HT-29 (cell line): Measurements from ENCODE around the gene RALGPS1. TPM values are rescaled to one million over a fixed set of nuclear protein-coding genes. Genes with fewer than 3 reads are reported as not detected.

Source experiments
- DNase-seq: peaks from one replicate; pipeline ENCODE4 v3.0.0-alpha.2; 2015; ENCODE audit warnings: low spot score
- total RNA-seq: library from RNA; depleted of rRNA; stranded (reverse); fragments of >200 nt; shearing (Covaris generic); gene quantifications from 2 replicates; pipeline ENCODE4 v1.2.3, GENCODE V29; 2014

The RALGPS1 gene
- total RNA-seq, 1 experiment from 2014 or later: 12.4 TPM

GRCh38 chr9:127222388-127223095 lies 308.0 kb downstream of the RALGPS1 start:
- no peak for DNase-seq

DNA sequence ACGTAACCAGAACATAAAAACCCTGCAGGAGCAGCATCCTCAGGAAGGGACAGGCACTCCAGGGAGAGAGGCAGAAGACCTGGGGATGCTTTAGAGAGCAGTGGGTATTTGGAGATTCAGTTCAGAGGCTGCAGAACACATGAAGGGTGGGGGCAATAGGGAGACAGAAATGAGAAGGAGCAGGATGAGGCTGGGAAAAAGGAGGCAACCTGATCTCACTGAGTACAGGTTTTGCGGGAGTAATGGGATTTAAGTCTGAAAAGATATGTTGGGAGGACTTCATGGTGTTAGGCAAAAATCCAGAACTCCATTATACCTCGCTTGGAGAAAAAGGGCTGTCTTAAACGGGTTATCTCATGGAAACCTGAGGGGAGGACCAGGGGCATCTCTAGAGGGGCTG lies 308.7 kb downstream of the RALGPS1 start:
- no peak for DNase-seq

GRCh38 chr9:127223810-127224177 lies 309.2 kb downstream of the RALGPS1 start:
- DNase-seq: no peak

GRCh38 chr9:127224178-127224882 lies 309.7 kb downstream of the RALGPS1 start:
- peak; percentile 77 for DNase-seq

GRCh38 chr9:127224883-127225739 lies 310.5 kb downstream of the RALGPS1 start:
- peak; percentile 84 for DNase-seq

DNA sequence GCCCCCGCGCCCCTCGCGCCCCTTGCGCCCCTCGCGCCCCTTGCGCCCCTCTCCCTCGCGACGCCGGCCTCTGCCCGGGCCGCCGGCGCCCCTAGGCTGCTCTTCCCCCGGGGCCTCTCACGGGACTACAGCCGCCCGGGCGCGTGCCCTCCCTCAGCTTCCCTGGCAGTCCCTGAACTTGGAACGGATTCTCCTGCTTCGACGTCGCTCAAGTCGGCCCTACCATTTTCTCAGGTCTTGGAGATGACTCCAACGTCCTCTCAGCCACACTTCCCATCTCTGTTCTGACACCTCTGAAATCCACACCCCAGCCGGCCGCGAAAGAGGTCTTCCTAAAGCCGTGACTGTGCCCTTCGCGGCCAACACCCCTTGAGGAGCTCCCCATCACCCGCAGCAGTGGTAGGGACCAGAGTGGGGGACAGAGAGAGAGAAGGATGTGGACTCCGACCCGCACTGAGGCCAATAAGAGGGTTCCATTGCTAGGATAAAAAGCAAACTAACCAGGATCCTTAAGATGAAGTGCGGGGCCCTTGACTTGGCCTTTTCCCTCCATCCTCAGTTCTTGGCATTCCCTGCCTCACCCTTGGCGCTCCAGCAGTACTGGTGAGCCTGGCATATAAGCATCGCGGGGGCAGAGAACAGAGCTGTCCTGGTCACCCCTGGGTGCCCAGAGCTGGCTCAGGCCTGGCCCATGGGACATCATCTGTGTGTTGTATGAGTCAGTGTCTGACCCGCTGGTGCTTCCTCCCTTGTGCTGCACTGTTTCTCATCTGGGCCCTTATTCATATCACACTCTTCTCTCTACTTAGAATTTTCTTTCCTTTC lies 311.4 kb downstream of the RALGPS1 start:
- no peak for DNase-seq

GRCh38 chr9:127229691-127230417 lies 315.3 kb downstream of the RALGPS1 start:
- DNase-seq: no peak

- no peak for DNase-seq
Measured at GRCh38 chr9:127231666-127232065, 317.1 kb downstream of the RALGPS1 start.

GRCh38 chr9:127232833-127233549 lies 318.4 kb downstream of the RALGPS1 start:
- DNase-seq: no peak

- DNase-seq: no peak
Measured at GRCh38 chr9:127233550-127233949, 319.0 kb downstream of the RALGPS1 start.

DNA sequence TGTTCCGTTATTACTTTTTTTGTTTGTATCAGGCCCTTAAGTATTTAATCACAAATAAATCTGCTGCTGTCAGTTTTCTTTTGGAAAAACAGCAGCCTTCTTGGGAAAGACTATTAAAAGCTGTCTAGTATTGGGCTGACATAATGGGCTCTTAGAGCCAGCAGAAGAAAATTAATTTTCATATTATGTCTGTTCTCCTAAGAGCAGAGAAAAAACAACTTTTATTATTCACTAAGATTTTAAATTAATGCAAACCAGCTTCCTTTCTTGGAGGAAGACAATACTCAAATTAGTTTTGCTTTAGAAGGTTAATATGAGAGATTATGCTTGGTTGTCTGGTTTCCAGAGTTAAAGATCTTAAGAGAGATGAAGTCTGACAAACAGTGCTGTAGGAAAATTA lies 319.4 kb downstream of the RALGPS1 start:
- no peak for DNase-seq

- DNase-seq: no peak
Measured at GRCh38 chr9:127237801-127238200, 323.2 kb downstream of the RALGPS1 start.

GRCh38 chr9:127241354-127241753 lies 326.8 kb downstream of the RALGPS1 start:
- DNase-seq: no peak

DNA sequence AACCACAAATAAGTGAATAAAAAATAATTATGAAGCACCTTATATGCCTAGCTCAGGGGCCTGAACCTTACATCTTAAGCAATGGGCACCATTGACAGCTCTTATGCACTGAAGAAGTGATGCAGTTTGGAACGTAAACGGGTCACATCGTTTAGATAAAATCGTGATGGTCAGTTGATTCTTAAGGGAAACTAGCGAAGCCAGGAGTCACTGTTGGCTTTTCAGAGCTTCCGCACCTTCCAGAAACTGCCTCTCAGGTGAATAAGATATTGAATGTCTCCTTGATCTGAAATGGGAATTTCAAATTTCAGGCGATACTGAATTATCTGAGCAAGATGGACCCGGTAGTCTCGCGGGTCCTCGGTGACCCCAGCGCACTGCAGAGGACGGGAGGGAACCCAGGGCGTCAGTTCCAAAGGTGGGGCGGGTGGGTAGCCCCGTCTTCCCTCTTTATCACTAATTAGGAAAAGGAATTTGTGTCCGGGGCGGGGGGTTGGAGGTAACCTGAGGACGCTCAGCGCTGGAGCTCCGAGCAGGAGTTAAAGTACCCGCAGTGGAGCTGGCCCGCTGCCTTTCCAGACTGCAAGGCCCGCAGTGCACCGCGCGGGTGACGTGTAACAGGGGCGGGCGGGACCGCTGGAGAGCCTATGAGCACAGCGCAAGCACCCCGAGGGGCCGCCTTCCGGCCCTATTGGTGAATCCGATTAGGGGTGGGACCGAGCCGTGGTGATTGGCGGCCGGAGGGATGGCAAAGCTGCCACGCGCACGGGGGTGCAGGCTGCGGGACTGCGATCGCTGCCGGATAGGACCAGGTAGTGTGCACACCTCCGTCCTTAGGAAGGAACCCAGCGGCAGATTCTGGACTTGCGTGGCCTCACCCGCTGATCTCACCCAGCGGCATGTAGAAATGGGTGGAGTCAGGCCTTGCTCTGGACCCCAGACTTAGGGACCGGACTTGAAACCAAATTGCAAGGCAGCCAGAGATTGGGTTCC lies 330.3 kb downstream of the RALGPS1 start:
- peak; percentile 97 for DNase-seq

- DNase-seq: no peak
Measured at GRCh38 chr9:127245637-127246164, 331.1 kb downstream of the RALGPS1 start.

GRCh38 chr9:127248241-127248640 lies 333.7 kb downstream of the RALGPS1 start:
- no peak for DNase-seq

GRCh38 chr9:127249877-127250276 lies 335.3 kb downstream of the RALGPS1 start:
- no peak for DNase-seq

DNA sequence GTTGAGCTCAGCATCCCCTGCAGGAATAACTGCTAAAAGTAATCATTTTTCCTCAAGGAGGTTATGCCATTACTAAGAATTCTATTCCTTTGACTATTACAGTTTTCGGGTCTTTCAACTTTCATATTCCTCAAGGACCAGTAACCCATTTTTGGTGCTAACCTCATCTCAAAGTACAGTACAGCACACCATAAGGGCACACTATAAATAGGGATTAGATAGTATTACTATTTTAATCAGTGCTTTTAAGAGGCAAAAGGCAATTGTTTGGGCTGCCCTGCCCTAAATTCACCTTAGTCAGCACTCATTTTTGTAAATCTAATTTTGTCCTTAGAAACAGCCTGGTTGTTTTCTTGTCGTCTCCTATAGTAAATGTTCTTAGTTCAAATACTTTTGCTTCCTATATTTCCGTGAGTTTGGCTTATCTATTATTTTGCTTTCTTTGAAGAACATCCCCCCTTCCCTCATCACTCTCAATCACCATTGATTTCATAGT lies 336.4 kb downstream of the RALGPS1 start:
- no peak for DNase-seq
